GM12878 (cell line): Measurements from ENCODE around the gene DUSP16. TPM values are rescaled to one million over a fixed set of nuclear protein-coding genes. Genes with fewer than 3 reads are reported as not detected.

Experiments
- BRCA1 ChIP-seq: IDR thresholded peaks from 2 replicates; pipeline ENCODE4 v1.6.1; 2011; ENCODE audit warnings: low read depth, low read length, improper control_type of control experiment
- CHD4 ChIP-seq: fragments of 200-600 bp; sonication (generic); IDR thresholded peaks from 2 replicates; pipeline ENCODE4 v1.6.1; 2016; ENCODE audit warnings: mild to moderate bottlenecking
- KAT2A ChIP-seq: conservative IDR thresholded peaks from 2 replicates; pipeline ENCODE4 v1.6.1; 2011; ENCODE audit warnings: low read depth, low read length; ENCODE audit not compliant: control insufficient read depth
- MYB ChIP-seq: fragments of 150-350 bp; IDR thresholded peaks from 2 replicates; pipeline ENCODE4 v1.6.1; 2014; ENCODE audit warnings: mild to moderate bottlenecking, low read depth, low read length, borderline replicate concordance
- NFIC ChIP-seq: IDR thresholded peaks from 2 replicates; pipeline ENCODE4 v1.6.1; 2012; ENCODE audit warnings: low read depth, mild to moderate bottlenecking, inconsistent platforms, low read length, moderate library complexity
- PML ChIP-seq: IDR thresholded peaks from 2 replicates; pipeline ENCODE4 v1.6.1; 2012; ENCODE audit warnings: low read length, inconsistent platforms
- RCOR1 ChIP-seq: conservative IDR thresholded peaks from 2 replicates; pipeline ENCODE4 v1.6.1; 2012; ENCODE audit warnings: low read depth, low read length, improper control_type of control experiment
- RFX5 ChIP-seq: IDR thresholded peaks from 2 replicates; pipeline ENCODE4 v1.6.1; 2011; ENCODE audit warnings: low read depth, low read length, improper control_type of control experiment
- WRNIP1 ChIP-seq: IDR thresholded peaks from 2 replicates; pipeline ENCODE4 v1.6.1; 2011; ENCODE audit warnings: low read depth, low read length, improper control_type of control experiment, borderline replicate concordance
- ZBTB11 ChIP-seq: fragments of 450-650 bp; formaldehyde crosslinking; IDR thresholded peaks from 2 replicates; pipeline ENCODE4 v1.5.0; 2022; ENCODE audit warnings: mild to moderate bottlenecking, missing genetic modification characterization
- polyA plus RNA-seq, 11 experiments: library from polyadenylated mRNA; depleted of rRNA in 4 of 11; unstranded in 6 of 11; stranded (reverse) in 5 of 11; fragments of >200 nt; fragmentation: Nextera tagmentation in 4 of 11; fragmentation: Illumina TruSeq in 1 of 11; extraction: Ambion mirVana in 4 of 11; extraction: Trizol in 1 of 11; gene quantifications; 1 replicate in 1 of 11; 2 replicates in 10 of 11; pipeline versions ENCODE4 v1.2.1 to v1.2.3, GENCODE V29; 2011 to 2016; ENCODE audit warnings: inconsistent platforms in 2 of 11, missing spikeins in 2 of 11, low read depth in 1 of 11
- total RNA-seq, 4 experiments: library from RNA; depleted of rRNA in 3 of 4; stranded (reverse); fragments of >200 nt in 3 of 4; fragmentation: Illumina TruSeq in 1 of 4; extraction: Trizol in 1 of 4; gene quantifications; 2 replicates each; pipeline versions ENCODE4 v1.2.1 to v1.2.3, GENCODE V29; 2013 to 2021
- TF ChIP-seq, protein P1 (sequence below): fragments of 450-650 bp; IDR thresholded peaks from 2 replicates; pipeline ENCODE4 v1.6.1; 2017; ENCODE audit warnings: mild to moderate bottlenecking, moderate library complexity
- TF ChIP-seq, protein P2 (sequence below): IDR thresholded peaks from 2 replicates; pipeline ENCODE4 v1.6.1; 2012; ENCODE audit warnings: improper control_type of control experiment, low read depth, low read length; ENCODE audit not compliant: insufficient replicate concordance
- TF ChIP-seq, protein P3 (sequence below): fragments of 450-650 bp; IDR thresholded peaks from 2 replicates; pipeline ENCODE4 v1.6.1; 2016; ENCODE audit warnings: mild to moderate bottlenecking

The DUSP16 gene
- total and polyA plus RNA-seq, 10 of the 15 experiments (the other 5 are each of a cell fraction or from before 2014, with no cell fraction given): 3.9 to 75.3 (median 26.8) TPM

DNA sequence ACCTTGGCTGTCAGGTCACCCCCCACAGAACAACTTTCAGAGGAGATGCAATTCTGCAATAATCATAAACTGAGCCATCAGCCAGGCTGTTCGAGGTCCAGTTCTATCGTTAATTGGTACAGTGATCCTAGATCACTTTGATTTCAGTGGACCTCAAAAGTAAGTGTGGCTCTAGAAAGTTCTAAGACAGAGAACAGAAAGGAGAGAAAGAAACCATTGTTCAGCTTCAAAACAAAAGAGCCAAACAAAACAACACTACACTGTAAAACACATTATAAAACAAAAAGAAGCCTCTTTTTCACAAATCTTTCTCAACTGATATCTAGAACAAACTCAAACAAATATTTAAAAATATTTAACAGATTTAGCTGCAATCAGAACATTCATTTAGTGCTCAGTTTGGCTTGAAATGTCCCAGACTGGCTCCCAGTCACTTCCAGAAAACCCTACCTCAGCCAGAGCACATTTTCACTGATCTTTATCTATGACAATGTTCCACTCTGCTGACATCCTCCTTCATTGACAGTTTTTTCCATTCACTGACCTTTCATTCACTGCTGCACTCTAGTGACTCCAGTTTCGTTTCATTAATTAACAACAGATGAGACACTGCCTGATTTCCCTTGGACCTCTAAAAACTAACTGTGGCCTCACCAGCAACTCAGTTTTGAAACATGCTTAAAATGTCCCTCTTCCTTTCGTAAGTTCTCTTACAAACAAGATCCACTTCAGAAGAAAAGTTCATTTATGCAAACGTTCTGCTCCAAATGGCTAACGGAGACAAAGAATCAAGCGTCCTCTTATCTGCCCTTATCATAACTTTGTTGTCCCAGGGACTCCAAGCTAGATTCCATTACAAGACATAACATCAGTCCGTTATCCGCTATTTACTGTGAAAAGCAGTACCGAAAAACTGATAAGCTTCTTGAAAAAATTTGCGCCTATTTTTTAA lies 56.8 kb downstream of the DUSP16 start (continued):
- TF ChIP-seq, protein P1, sequence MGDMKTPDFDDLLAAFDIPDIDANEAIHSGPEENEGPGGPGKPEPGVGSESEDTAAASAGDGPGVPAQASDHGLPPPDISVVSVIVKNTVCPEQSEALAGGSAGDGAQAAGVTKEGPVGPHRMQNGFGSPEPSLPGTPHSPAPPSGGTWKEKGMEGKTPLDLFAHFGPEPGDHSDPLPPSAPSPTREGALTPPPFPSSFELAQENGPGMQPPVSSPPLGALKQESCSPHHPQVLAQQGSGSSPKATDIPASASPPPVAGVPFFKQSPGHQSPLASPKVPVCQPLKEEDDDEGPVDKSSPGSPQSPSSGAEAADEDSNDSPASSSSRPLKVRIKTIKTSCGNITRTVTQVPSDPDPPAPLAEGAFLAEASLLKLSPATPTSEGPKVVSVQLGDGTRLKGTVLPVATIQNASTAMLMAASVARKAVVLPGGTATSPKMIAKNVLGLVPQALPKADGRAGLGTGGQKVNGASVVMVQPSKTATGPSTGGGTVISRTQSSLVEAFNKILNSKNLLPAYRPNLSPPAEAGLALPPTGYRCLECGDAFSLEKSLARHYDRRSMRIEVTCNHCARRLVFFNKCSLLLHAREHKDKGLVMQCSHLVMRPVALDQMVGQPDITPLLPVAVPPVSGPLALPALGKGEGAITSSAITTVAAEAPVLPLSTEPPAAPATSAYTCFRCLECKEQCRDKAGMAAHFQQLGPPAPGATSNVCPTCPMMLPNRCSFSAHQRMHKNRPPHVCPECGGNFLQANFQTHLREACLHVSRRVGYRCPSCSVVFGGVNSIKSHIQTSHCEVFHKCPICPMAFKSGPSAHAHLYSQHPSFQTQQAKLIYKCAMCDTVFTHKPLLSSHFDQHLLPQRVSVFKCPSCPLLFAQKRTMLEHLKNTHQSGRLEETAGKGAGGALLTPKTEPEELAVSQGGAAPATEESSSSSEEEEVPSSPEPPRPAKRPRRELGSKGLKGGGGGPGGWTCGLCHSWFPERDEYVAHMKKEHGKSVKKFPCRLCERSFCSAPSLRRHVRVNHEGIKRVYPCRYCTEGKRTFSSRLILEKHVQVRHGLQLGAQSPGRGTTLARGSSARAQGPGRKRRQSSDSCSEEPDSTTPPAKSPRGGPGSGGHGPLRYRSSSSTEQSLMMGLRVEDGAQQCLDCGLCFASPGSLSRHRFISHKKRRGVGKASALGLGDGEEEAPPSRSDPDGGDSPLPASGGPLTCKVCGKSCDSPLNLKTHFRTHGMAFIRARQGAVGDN: peak; percentile 82
- TF ChIP-seq KAT2A (no peak), CHD4 (no peak), BRCA1 (no peak), RFX5 (0 out of 2 replicates have a peak, but pooled peaks have one; percentile 54), RCOR1 (no peak), NFIC (peak; percentile 81), WRNIP1 (no peak), ZBTB11 (CRISPR knock-in tag) (no peak), MYB (peak; percentile 33; the same call in 1 of the 2 replicates), PML (peak; percentile 50; the same call in 1 of the 2 replicates)
- TF ChIP-seq, protein P2, sequence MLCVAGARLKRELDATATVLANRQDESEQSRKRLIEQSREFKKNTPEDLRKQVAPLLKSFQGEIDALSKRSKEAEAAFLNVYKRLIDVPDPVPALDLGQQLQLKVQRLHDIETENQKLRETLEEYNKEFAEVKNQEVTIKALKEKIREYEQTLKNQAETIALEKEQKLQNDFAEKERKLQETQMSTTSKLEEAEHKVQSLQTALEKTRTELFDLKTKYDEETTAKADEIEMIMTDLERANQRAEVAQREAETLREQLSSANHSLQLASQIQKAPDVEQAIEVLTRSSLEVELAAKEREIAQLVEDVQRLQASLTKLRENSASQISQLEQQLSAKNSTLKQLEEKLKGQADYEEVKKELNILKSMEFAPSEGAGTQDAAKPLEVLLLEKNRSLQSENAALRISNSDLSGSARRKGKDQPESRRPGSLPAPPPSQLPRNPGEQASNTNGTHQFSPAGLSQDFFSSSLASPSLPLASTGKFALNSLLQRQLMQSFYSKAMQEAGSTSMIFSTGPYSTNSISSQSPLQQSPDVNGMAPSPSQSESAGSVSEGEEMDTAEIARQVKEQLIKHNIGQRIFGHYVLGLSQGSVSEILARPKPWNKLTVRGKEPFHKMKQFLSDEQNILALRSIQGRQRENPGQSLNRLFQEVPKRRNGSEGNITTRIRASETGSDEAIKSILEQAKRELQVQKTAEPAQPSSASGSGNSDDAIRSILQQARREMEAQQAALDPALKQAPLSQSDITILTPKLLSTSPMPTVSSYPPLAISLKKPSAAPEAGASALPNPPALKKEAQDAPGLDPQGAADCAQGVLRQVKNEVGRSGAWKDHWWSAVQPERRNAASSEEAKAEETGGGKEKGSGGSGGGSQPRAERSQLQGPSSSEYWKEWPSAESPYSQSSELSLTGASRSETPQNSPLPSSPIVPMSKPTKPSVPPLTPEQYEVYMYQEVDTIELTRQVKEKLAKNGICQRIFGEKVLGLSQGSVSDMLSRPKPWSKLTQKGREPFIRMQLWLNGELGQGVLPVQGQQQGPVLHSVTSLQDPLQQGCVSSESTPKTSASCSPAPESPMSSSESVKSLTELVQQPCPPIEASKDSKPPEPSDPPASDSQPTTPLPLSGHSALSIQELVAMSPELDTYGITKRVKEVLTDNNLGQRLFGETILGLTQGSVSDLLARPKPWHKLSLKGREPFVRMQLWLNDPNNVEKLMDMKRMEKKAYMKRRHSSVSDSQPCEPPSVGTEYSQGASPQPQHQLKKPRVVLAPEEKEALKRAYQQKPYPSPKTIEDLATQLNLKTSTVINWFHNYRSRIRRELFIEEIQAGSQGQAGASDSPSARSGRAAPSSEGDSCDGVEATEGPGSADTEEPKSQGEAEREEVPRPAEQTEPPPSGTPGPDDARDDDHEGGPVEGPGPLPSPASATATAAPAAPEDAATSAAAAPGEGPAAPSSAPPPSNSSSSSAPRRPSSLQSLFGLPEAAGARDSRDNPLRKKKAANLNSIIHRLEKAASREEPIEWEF: no peak
- TF ChIP-seq, protein P3, sequence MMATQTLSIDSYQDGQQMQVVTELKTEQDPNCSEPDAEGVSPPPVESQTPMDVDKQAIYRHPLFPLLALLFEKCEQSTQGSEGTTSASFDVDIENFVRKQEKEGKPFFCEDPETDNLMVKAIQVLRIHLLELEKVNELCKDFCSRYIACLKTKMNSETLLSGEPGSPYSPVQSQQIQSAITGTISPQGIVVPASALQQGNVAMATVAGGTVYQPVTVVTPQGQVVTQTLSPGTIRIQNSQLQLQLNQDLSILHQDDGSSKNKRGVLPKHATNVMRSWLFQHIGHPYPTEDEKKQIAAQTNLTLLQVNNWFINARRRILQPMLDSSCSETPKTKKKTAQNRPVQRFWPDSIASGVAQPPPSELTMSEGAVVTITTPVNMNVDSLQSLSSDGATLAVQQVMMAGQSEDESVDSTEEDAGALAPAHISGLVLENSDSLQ: peak; percentile 85
